A549 (cell line): Measurements from ENCODE around the gene CMTR1.

Experiments used
- CHD4 ChIP-seq: fragments of 200-600 bp; sonication (generic); IDR thresholded peaks from 2 replicates; pipeline ENCODE4 v1.6.1; 2016; ENCODE audit warnings: antibody characterized with exemption, mild to moderate bottlenecking, borderline replicate concordance
- CTCF ChIP-seq: fragments of >200 bp; sonication (Bioruptor Twin); formaldehyde crosslinking; IDR thresholded peaks from 3 replicates; pipeline ENCODE4 v1.5.1; 2016
- EP300 ChIP-seq, 2 experiments: fragments of >200 bp; sonication (Bioruptor Twin); formaldehyde crosslinking; IDR thresholded peaks; 2 replicates in 1 of 2; 3 replicates in 1 of 2; pipeline ENCODE4 v1.6.1; 2016 to 2017
- FOSB ChIP-seq: fragments of 250-450 bp; sonication (Bioruptor Pico); IDR thresholded peaks from 2 replicates; pipeline ENCODE4 v1.5.0; 2020; ENCODE audit warnings: mild to moderate bottlenecking, moderate library complexity
- POLR2A ChIP-seq: IDR thresholded peaks from 2 replicates; pipeline ENCODE4 v1.6.1; 2012; ENCODE audit warnings: mild to moderate bottlenecking, low read length
- RAD21 ChIP-seq, 2 experiments: fragments of >200 bp in 1 of 2; sonication (Bioruptor Twin) in 1 of 2; formaldehyde crosslinking in 1 of 2; IDR thresholded peaks in 1 of 2; conservative IDR thresholded peaks in 1 of 2; 2 replicates in 1 of 2; 3 replicates in 1 of 2; pipeline ENCODE4 v1.6.1; 2012 to 2018; ENCODE audit warnings: inconsistent platforms in 1 of 2
- RCOR1 ChIP-seq: fragments of 150-350 bp; IDR thresholded peaks from 2 replicates; pipeline ENCODE4 v1.6.1; 2014; ENCODE audit warnings: antibody characterized with exemption, low read length, low read depth
- REST ChIP-seq: fragments of 200-600 bp; sonication (generic); IDR thresholded peaks from 2 replicates; pipeline ENCODE4 v1.6.1; 2016; ENCODE audit warnings: antibody characterized with exemption, mild to moderate bottlenecking, moderate library complexity
- RNF2 ChIP-seq: fragments of 200-600 bp; sonication (generic); IDR thresholded peaks from 2 replicates; pipeline ENCODE4 v1.6.1; 2016; ENCODE audit warnings: low read depth, mild to moderate bottlenecking, antibody characterized with exemption, moderate library complexity, borderline replicate concordance
- SMC3 ChIP-seq: fragments of >200 bp; sonication (Bioruptor Twin); formaldehyde crosslinking; IDR thresholded peaks from 3 replicates; pipeline ENCODE4 v1.6.1; 2018; ENCODE audit warnings: inconsistent platforms
- TP53 ChIP-seq: fragments of 250-450 bp; sonication (Bioruptor Pico); IDR thresholded peaks from 2 replicates; pipeline ENCODE4 v1.5.0; 2021; ENCODE audit warnings: mild to moderate bottlenecking, moderate library complexity

- no peak for TF ChIP-seq CTCF
- no peak for TF ChIP-seq EP300 (IDR thresholded peaks at IDR 0.05)
- TF ChIP-seq FOSB (CRISPR knock-in tag) = no peak
- no peak for TF ChIP-seq CHD4
- TF ChIP-seq POLR2A = no peak
- no peak for TF ChIP-seq SMC3
- no peak for TF ChIP-seq RCOR1
- no peak for TF ChIP-seq REST
- TF ChIP-seq RAD21 (conservative IDR thresholded peaks at IDR 0.05 in 1 of 2, IDR thresholded peaks at IDR 0.05 in 1 of 2) = no peak
- no peak for TF ChIP-seq TP53 (CRISPR knock-in tag)
- TF ChIP-seq RNF2 = no peak
Observed at GRCh38 chr6:37524970-37525318, 91.9 kb downstream of the CMTR1 start.
